K562 (cell line): ENCODE measurements around the gene MPV17L2. TPM values are rescaled to one million over a fixed set of nuclear protein-coding genes. Genes with fewer than 3 reads are reported as not detected.
A peak's percentile ranks its signal among the peaks of the same experiment; 100 is the strongest.

ENCODE experiments used
- BCOR ChIP-seq: fragments of 450-650 bp; IDR thresholded peaks from 2 replicates; pipeline ENCODE4 v1.6.1; 2016
- CC2D1A ChIP-seq: fragments of 450-650 bp; IDR thresholded peaks from 2 replicates; pipeline ENCODE4 v1.6.1; 2017; ENCODE audit warnings: mild to moderate bottlenecking
- KAT8 ChIP-seq: fragments of 450-650 bp; IDR thresholded peaks from 2 replicates; pipeline ENCODE4 v1.6.1; 2016; ENCODE audit warnings: low read depth, mild to moderate bottlenecking
- KDM1A ChIP-seq, 2 experiments: fragments of 450-650 bp; IDR thresholded peaks; 2 replicates each; pipeline ENCODE4 v1.6.1; 2016; ENCODE audit warnings: mild to moderate bottlenecking in 2 of 2
- MXI1 ChIP-seq: IDR thresholded peaks from 2 replicates; pipeline ENCODE4 v1.6.1; 2011; ENCODE audit warnings: low read depth, mild to moderate bottlenecking, improper control_type of control experiment, low read length
- PTBP1 ChIP-seq: fragments of 200-400 bp; formaldehyde crosslinking; IDR thresholded peaks from 2 replicates; pipeline ENCODE4 v1.6.1; 2017; ENCODE audit warnings: low read depth, low read length
- RCOR1 ChIP-seq, 2 experiments: IDR thresholded peaks; 2 replicates each; pipeline ENCODE4 v1.6.1; 2012; ENCODE audit warnings: low read depth in 2 of 2, low read length in 2 of 2, borderline replicate concordance in 1 of 2, improper control_type of control experiment in 1 of 2
- SAFB2 ChIP-seq: fragments of 200-400 bp; formaldehyde crosslinking; IDR thresholded peaks from 2 replicates; pipeline ENCODE4 v1.6.1; 2018; ENCODE audit warnings: borderline replicate concordance, low read length, low read depth, moderate library complexity; ENCODE audit not compliant: severe bottlenecking
- SP1 ChIP-seq: sonication (generic); formaldehyde crosslinking; IDR thresholded peaks from 2 replicates; pipeline ENCODE4 v1.8.1; 2022; ENCODE audit warnings: mild to moderate bottlenecking, missing genetic modification reagents
- TCF7L2 ChIP-seq: fragments of 150-350 bp; IDR thresholded peaks from 2 replicates; pipeline ENCODE4 v1.6.1; 2016; ENCODE audit warnings: low read depth, mild to moderate bottlenecking, low read length, moderate library complexity
- ZNF224 ChIP-seq: sonication (generic); formaldehyde crosslinking; IDR thresholded peaks from 2 replicates; pipeline ENCODE4 v1.8.0; 2022; ENCODE audit warnings: mild to moderate bottlenecking, missing genetic modification reagents
- ZNF431 ChIP-seq: sonication (generic); formaldehyde crosslinking; IDR thresholded peaks from 2 replicates; pipeline ENCODE4 v1.8.0; 2022; ENCODE audit warnings: mild to moderate bottlenecking, missing genetic modification reagents
- polyA plus RNA-seq, 8 experiments: library from polyadenylated mRNA; depleted of rRNA in 4 of 8; stranded (reverse) in 5 of 8; unstranded in 3 of 8; fragments of >200 nt; fragmentation: Nextera tagmentation in 2 of 8; fragmentation: Illumina TruSeq in 1 of 8; extraction: Ambion mirVana in 2 of 8; extraction: Trizol in 1 of 8; gene quantifications; 2 replicates each; pipeline versions ENCODE4 v1.2.1 to v1.2.3, GENCODE V29; 2011 to 2014; ENCODE audit warnings: inconsistent platforms in 1 of 8, missing spikeins in 1 of 8
- total RNA-seq, 7 experiments: library from RNA; depleted of rRNA in 6 of 7; stranded (reverse); fragments of >200 nt in 6 of 7; fragmentation: Illumina TruSeq in 2 of 7; extraction: Trizol in 2 of 7; gene quantifications; 2 replicates each; pipeline versions ENCODE4 v1.2.1 to v1.2.3, GENCODE V29; 2011 to 2021; ENCODE audit warnings: low replicate concordance in 1 of 7
- TF ChIP-seq, protein P1 (sequence below): fragments of 450-650 bp; IDR thresholded peaks from 2 replicates; pipeline ENCODE4 v1.6.1; 2016
- TF ChIP-seq, protein P2 (sequence below): fragments of 450-650 bp; IDR thresholded peaks from 2 replicates; pipeline ENCODE4 v1.7.0; 2016; ENCODE audit warnings: borderline replicate concordance
- TF ChIP-seq, protein P3 (sequence below): fragments of 250-450 bp; sonication (Bioruptor Pico); IDR thresholded peaks from 2 replicates; pipeline ENCODE4 v1.8.0; 2022; ENCODE audit warnings: moderate library complexity, mild to moderate bottlenecking, inconsistent platforms
- TF ChIP-seq, protein P4 (sequence below), 2 experiments: fragments of 450-650 bp; conservative IDR thresholded peaks; 2 replicates each; pipeline ENCODE4 v1.6.1; 2017; ENCODE audit warnings: mild to moderate bottlenecking in 2 of 2, moderate library complexity in 2 of 2
- TF ChIP-seq, protein P5 (sequence below): sonication (generic); formaldehyde crosslinking; IDR thresholded peaks from 2 replicates; pipeline ENCODE4 v1.8.0; 2022; ENCODE audit warnings: missing genetic modification reagents, mild to moderate bottlenecking, borderline replicate concordance
- TF ChIP-seq, protein P6 (sequence below), 2 experiments: IDR thresholded peaks; 2 replicates each; pipeline ENCODE4 v1.6.1; 2012; ENCODE audit warnings: improper control_type of control experiment in 2 of 2, low read depth in 2 of 2, low read length in 2 of 2, borderline replicate concordance in 1 of 2

The MPV17L2 gene
- total and polyA plus RNA-seq, 9 of the 15 experiments (the other 6 are each of a cell fraction or from before 2014, with no cell fraction given), result 10.6 to 60.2 (median 28.5) TPM

DNA sequence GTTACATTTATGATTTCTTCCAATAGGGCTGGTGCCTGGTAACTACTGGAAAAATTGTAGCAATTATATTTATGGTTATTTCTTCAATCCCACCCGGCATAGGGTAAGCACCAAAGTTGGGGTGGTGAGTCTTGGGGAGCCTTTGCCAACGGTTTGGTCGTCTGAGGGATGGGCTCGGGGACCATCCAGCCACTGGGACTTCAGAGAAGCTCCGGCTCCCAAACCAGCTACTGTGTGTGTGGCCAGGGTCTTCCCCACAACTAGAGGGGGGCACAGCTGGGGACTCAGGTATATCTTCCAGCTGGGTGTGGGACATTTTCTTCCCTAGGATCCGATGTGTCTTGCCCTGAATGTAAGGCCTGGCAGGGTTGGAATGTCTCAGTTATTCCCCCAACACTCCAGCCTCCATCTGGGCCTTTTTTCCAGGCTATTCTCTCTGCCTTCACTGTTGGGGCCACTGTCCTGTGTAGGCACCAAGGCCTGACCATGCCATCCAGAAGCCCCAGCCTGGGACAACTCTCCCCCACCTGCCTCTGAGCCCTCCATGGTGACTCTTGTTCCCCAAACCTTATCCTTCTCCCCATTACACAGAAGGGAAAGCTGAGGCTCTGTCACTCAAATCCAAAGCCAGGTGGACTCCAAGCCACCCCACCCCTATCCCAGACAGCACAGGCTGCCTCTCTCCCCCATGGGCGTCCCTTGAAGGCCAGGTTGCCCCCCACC lies 20.5 kb upstream of the MPV17L2 start (continued):
- TF ChIP-seq, protein P1, sequence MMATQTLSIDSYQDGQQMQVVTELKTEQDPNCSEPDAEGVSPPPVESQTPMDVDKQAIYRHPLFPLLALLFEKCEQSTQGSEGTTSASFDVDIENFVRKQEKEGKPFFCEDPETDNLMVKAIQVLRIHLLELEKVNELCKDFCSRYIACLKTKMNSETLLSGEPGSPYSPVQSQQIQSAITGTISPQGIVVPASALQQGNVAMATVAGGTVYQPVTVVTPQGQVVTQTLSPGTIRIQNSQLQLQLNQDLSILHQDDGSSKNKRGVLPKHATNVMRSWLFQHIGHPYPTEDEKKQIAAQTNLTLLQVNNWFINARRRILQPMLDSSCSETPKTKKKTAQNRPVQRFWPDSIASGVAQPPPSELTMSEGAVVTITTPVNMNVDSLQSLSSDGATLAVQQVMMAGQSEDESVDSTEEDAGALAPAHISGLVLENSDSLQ, result peak; percentile 48
- TF ChIP-seq, protein P2, sequence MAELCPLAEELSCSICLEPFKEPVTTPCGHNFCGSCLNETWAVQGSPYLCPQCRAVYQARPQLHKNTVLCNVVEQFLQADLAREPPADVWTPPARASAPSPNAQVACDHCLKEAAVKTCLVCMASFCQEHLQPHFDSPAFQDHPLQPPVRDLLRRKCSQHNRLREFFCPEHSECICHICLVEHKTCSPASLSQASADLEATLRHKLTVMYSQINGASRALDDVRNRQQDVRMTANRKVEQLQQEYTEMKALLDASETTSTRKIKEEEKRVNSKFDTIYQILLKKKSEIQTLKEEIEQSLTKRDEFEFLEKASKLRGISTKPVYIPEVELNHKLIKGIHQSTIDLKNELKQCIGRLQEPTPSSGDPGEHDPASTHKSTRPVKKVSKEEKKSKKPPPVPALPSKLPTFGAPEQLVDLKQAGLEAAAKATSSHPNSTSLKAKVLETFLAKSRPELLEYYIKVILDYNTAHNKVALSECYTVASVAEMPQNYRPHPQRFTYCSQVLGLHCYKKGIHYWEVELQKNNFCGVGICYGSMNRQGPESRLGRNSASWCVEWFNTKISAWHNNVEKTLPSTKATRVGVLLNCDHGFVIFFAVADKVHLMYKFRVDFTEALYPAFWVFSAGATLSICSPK, result no peak
- TF ChIP-seq TCF7L2 (no peak), SAFB2 (no peak), PTBP1 (0 out of 2 replicates have a peak, but pooled peaks have one; percentile 31), MXI1 (no peak), ZNF431 (CRISPR knock-in tag) (no peak), KDM1A (IDR thresholded peaks at IDR 0.05) (peak; percentile 76 to 90), SP1 (CRISPR knock-in tag) (0 out of 2 replicates have a peak, but pooled peaks have one; percentile 0), CC2D1A (no peak), BCOR (peak; percentile 96), RCOR1 (IDR thresholded peaks at IDR 0.05; ENCODE audit: borderline replicate concordance in 1 of 2, low read depth in 2 of 2, low read length in 2 of 2) (peak; percentile 61 to 79; a peak in 3 of 4 replicates), ZNF224 (CRISPR knock-in tag) (no peak), KAT8 (no peak)
- TF ChIP-seq, protein P3, sequence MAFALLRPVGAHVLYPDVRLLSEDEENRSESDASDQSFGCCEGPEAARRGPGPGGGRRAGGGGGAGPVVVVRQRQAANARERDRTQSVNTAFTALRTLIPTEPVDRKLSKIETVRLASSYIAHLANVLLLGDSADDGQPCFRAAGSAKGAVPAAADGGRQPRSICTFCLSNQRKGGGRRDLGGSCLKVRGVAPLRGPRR (CRISPR knock-in tag), result no peak
- TF ChIP-seq, protein P4, sequence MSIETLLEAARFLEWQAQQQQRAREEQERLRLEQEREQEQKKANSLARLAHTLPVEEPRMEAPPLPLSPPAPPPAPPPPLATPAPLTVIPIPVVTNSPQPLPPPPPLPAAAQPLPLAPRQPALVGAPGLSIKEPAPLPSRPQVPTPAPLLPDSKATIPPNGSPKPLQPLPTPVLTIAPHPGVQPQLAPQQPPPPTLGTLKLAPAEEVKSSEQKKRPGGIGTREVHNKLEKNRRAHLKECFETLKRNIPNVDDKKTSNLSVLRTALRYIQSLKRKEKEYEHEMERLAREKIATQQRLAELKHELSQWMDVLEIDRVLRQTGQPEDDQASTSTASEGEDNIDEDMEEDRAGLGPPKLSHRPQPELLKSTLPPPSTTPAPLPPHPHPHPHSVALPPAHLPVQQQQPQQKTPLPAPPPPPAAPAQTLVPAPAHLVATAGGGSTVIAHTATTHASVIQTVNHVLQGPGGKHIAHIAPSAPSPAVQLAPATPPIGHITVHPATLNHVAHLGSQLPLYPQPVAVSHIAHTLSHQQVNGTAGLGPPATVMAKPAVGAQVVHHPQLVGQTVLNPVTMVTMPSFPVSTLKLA (conservative IDR thresholded peaks at IDR 0.05), result no peak
- TF ChIP-seq, protein P5, sequence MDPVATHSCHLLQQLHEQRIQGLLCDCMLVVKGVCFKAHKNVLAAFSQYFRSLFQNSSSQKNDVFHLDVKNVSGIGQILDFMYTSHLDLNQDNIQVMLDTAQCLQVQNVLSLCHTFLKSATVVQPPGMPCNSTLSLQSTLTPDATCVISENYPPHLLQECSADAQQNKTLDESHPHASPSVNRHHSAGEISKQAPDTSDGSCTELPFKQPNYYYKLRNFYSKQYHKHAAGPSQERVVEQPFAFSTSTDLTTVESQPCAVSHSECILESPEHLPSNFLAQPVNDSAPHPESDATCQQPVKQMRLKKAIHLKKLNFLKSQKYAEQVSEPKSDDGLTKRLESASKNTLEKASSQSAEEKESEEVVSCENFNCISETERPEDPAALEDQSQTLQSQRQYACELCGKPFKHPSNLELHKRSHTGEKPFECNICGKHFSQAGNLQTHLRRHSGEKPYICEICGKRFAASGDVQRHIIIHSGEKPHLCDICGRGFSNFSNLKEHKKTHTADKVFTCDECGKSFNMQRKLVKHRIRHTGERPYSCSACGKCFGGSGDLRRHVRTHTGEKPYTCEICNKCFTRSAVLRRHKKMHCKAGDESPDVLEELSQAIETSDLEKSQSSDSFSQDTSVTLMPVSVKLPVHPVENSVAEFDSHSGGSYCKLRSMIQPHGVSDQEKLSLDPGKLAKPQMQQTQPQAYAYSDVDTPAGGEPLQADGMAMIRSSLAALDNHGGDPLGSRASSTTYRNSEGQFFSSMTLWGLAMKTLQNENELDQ, result no peak
- TF ChIP-seq, protein P6, sequence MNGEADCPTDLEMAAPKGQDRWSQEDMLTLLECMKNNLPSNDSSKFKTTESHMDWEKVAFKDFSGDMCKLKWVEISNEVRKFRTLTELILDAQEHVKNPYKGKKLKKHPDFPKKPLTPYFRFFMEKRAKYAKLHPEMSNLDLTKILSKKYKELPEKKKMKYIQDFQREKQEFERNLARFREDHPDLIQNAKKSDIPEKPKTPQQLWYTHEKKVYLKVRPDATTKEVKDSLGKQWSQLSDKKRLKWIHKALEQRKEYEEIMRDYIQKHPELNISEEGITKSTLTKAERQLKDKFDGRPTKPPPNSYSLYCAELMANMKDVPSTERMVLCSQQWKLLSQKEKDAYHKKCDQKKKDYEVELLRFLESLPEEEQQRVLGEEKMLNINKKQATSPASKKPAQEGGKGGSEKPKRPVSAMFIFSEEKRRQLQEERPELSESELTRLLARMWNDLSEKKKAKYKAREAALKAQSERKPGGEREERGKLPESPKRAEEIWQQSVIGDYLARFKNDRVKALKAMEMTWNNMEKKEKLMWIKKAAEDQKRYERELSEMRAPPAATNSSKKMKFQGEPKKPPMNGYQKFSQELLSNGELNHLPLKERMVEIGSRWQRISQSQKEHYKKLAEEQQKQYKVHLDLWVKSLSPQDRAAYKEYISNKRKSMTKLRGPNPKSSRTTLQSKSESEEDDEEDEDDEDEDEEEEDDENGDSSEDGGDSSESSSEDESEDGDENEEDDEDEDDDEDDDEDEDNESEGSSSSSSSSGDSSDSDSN (IDR thresholded peaks at IDR 0.05; ENCODE audit: borderline replicate concordance in 1 of 2, low read depth in 2 of 2, low read length in 2 of 2), result no peak
